ENCODE results near the gene TPTE.
"Not testable (repeated sequence)": the region's sequence is repeated elsewhere in the genome, so short reads cannot be mapped to it uniquely, and the experiment has no call there.

- TF ChIP-seq POLR2AphosphoS5 (IDR thresholded peaks at IDR 0.05; ENCODE audit: low read depth, low read length); TAF1 (IDR thresholded peaks at IDR 0.05; ENCODE audit: borderline replicate concordance, low read depth, low read length): not testable (repeated sequence)
Observed at GRCh38 chr21:10484864-10485263, 36.5 kb upstream of the TPTE start.

All from GM12892 (cell line).